Esophagus squamous epithelium (tissue), 5 donors: ENCODE measurements around the gene CDH2. TPM values are rescaled to one million over a fixed set of nuclear protein-coding genes. Genes with fewer than 3 reads are reported as not detected.

Experiments used
- DNase-seq: peaks from one replicate; lab custom pipeline; 2025; lab: John Stamatoyannopoulos, UW
- H3K27ac ChIP-seq, 4 donors: fragments of 200-600 bp; sonication (generic); one replicate each; pipeline ENCODE4 v1.5.1; 2016 to 2019; ENCODE audit warnings: mild to moderate bottlenecking in 1 of 4
- H3K27me3 ChIP-seq, 4 donors: fragments of 200-600 bp; sonication (generic); 1 replicate in 3 of 4; 2 replicates in 1 of 4; pipeline versions ENCODE4 v1.5.1 to v1.6.0; 2017 to 2021; ENCODE audit warnings: antibody characterized with exemption in 1 of 4
- H3K36me3 ChIP-seq, 3 donors: fragments of 200-600 bp; sonication (generic); one replicate each; pipeline ENCODE4 v1.5.1; 2016 to 2019
- H3K4me1 ChIP-seq, 3 donors: fragments of 200-600 bp; sonication (generic); one replicate each; pipeline ENCODE4 v1.5.1; 2017 to 2019
- H3K4me3 ChIP-seq, 4 donors: fragments of 200-600 bp; sonication (generic); 1 replicate in 3 of 4; 2 replicates in 1 of 4; pipeline ENCODE4 v1.5.1; 2016 to 2019; ENCODE audit warnings: mild to moderate bottlenecking in 2 of 4, moderate library complexity in 1 of 4
- H3K9me3 ChIP-seq, 3 donors: fragments of 200-600 bp; sonication (generic); one replicate each; pipeline ENCODE4 v1.5.1; 2016 to 2019
- POLR2A ChIP-seq, 4 donors: fragments of 450-650 bp; IDR thresholded peaks; one replicate each; pipeline ENCODE4 v1.6.1; 2017; ENCODE audit warnings: antibody characterized with exemption in 4 of 4, mild to moderate bottlenecking in 4 of 4, moderate library complexity in 3 of 4
- WGBS, 2 donors: methylation state at CpG; one replicate each; pipeline ENCODE4 v1.1.5; 2018; 5-methylcytosine and 5-hydroxymethylcytosine counted together
- intact Hi-C: fragments of 100-400 bp; cut with DNase I; formaldehyde crosslinking; loops from one replicate; pipeline ENCODE4 v1.15.0; 2022
- total RNA-seq, 4 donors: library from RNA; depleted of rRNA; stranded (reverse); fragments of >200 nt; gene quantifications; one replicate each; pipeline ENCODE4 v1.1.0, GENCODE V29; 2016
- TF ChIP-seq, protein P1 (sequence below), 6 experiments: fragments of 450-650 bp in 4 of 6; fragments of 200-600 bp in 2 of 6; sonication (generic) in 2 of 6; IDR thresholded peaks; one replicate each; pipeline ENCODE4 v1.5.1; 2016 to 2019; ENCODE audit warnings: antibody characterized with exemption in 6 of 6, mild to moderate bottlenecking in 4 of 6, moderate library complexity in 4 of 6
- donor health status: DM: yes; HTN: yes; CAD: no.

Gene CDH2
- total RNA-seq, 4 donors from 2014 or later, result 0.11 to 0.88 (median 0.28) TPM

DNA sequence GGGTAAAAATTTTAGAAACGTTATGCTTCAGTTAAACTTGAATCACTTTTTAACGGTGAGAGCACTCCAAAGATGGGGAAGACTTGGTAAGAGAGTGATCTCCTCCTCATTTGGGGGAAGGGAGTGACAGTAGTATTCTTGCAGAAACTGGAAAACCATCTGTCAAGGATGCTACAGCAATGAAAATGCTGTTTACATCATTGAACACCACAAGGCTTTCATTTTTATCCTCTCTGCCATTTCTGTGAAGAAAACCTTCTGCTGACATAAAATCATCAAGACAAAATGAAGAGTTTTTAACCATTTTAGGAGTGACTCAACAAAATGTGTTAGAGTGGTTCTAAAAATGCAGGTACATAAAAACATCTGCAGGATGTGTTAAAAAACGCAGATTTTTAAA lies 38.1 kb downstream of the CDH2 start:
- H3K27ac ChIP-seq, result no peak overlapping the region
- no peaks in the 10 kb centered on the region for H3K4me1 ChIP-seq
- no peak for DNase-seq
- WGBS, 2 donors, result 65 to 91% methylated on average over 3 of the region's 3 CpGs
- no peak overlapping the region for H3K4me3 ChIP-seq
- no peaks in the 10 kb centered on the region for H3K9me3 ChIP-seq
- no peaks in the 10 kb centered on the region for H3K36me3 ChIP-seq
- no peaks in the 10 kb centered on the region for H3K27me3 ChIP-seq
- intact Hi-C loops, result no loop called here
- TF ChIP-seq POLR2A (IDR thresholded peaks at IDR 0.05), result no peak
- TF ChIP-seq, protein P1, sequence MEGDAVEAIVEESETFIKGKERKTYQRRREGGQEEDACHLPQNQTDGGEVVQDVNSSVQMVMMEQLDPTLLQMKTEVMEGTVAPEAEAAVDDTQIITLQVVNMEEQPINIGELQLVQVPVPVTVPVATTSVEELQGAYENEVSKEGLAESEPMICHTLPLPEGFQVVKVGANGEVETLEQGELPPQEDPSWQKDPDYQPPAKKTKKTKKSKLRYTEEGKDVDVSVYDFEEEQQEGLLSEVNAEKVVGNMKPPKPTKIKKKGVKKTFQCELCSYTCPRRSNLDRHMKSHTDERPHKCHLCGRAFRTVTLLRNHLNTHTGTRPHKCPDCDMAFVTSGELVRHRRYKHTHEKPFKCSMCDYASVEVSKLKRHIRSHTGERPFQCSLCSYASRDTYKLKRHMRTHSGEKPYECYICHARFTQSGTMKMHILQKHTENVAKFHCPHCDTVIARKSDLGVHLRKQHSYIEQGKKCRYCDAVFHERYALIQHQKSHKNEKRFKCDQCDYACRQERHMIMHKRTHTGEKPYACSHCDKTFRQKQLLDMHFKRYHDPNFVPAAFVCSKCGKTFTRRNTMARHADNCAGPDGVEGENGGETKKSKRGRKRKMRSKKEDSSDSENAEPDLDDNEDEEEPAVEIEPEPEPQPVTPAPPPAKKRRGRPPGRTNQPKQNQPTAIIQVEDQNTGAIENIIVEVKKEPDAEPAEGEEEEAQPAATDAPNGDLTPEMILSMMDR (IDR thresholded peaks at IDR 0.05), result no peak

DNA sequence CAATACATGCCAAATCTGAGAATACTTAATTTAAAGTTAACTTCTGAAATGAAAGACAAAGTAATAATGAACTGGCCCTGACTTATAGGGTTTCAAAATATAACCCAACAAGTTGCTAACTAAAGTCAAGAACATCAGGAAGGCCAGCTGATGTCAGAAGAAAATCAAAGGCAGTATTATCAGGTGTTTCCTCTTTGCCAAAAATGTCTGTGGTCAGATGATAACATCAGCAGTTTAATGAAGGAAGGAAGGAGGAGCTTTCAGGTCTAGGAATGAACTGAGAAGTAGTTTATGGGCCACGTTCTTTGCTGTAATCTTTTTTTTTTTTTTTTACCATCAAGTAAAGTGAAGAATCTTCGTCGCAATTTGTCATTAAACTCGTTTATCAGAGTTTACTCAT lies 40.9 kb downstream of the CDH2 start:
- 48 to 61% methylated on average over 4 of the region's 4 CpGs for WGBS, 2 donors
- intact Hi-C loops, result no loop called here
- Histone ChIP-seq H3K36me3 (no peaks in the 10 kb centered on the region), H3K4me1 (no peaks in the 10 kb centered on the region), H3K27me3 (no peaks in the 10 kb centered on the region), H3K4me3 (no peak overlapping the region), H3K27ac (no peak overlapping the region), H3K9me3 (no peaks in the 10 kb centered on the region)
- DNase-seq, result no peak
- TF ChIP-seq POLR2A (IDR thresholded peaks at IDR 0.05), result no peak
- TF ChIP-seq, protein P1 (IDR thresholded peaks at IDR 0.05), result no peak

DNA sequence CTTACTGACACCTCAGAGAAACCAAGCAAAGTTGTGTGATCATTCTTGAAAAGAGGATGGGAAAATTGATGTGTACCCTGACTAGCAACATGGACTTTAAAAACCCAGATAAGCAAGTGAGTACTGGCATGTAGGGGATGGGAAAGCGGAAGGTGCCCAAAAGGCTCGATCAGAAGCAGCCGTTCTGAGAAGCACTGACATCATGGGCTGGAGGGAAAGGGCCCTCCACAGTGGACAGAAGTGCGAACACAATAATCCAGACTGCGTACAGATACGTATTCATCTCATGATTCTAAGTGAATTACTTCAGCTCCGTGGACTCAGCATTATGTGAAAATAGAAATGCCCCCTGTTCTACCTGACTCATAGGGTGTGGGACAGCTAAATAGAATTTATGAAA lies 42.2 kb downstream of the CDH2 start:
- Histone ChIP-seq H3K4me1 (no peaks in the 10 kb centered on the region), H3K9me3 (no peaks in the 10 kb centered on the region), H3K36me3 (no peaks in the 10 kb centered on the region), H3K27ac (no peak overlapping the region), H3K27me3 (no peaks in the 10 kb centered on the region), H3K4me3 (no peak overlapping the region)
- TF ChIP-seq POLR2A (IDR thresholded peaks at IDR 0.05), result no peak
- TF ChIP-seq, protein P1 (IDR thresholded peaks at IDR 0.05), result no peak
- WGBS, 2 donors, result 90 to 92% methylated on average over 7 of the region's 7 CpGs
- DNase-seq, result no peak
- intact Hi-C loops, result no loop called here

DNA sequence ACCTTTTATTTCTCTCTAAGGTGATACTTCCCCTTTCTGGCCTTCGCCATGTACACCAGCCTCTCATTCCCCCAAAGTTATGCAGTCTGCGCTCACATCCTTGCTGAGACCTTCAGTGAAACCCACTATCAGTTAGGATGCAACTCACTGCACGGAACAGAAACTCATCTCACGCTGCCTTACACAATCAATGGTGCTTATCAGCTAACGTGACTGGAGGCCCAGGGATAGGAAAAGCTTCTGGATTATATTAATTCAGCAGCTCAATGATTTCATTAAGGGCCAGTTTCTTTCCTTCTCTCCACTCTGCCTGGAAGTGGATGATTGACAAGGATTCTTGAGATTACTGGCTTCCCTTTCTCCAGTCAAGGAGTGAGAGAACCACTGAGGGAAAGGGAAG lies 44.8 kb downstream of the CDH2 start:
- WGBS, 2 donors, result 78 to 84% methylated on average over 5 of the region's 5 CpGs
- no peak for DNase-seq
- H3K27ac ChIP-seq, result no peak overlapping the region
- H3K9me3 ChIP-seq, result no peaks in the 10 kb centered on the region
- no peaks in the 10 kb centered on the region for H3K4me1 ChIP-seq
- no peak overlapping the region for H3K4me3 ChIP-seq
- intact Hi-C loops, result no loop called here
- H3K27me3 ChIP-seq, result no peaks in the 10 kb centered on the region
- no peaks in the 10 kb centered on the region for H3K36me3 ChIP-seq
- TF ChIP-seq, protein P1 (IDR thresholded peaks at IDR 0.05), result no peak
- TF ChIP-seq POLR2A (IDR thresholded peaks at IDR 0.05), result no peak

DNA sequence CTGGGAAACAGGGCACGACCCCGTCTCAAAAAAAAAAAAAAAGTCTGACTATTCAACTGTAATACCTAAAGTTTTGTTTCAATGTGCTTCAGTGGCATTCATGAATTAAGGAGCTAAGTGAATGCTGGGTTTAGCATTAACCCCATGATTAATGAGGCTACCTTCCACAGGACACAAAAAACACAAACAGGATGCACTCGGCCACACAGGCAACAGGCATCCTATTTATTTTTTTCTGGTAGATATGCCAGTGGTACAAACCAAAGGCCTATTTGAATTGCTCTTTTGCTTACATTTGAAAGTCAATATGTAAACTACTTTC lies 48.3 kb downstream of the CDH2 start:
- H3K4me1 ChIP-seq, result no peaks in the 10 kb centered on the region
- intact Hi-C loops, result no loop called here
- H3K4me3 ChIP-seq, result no peak overlapping the region
- DNase-seq, result no peak
- no peaks in the 10 kb centered on the region for H3K27me3 ChIP-seq
- WGBS, 2 donors, result 75 to 86% methylated on average over 3 of the region's 3 CpGs
- H3K27ac ChIP-seq, result no peak overlapping the region
- no peaks in the 10 kb centered on the region for H3K9me3 ChIP-seq
- H3K36me3 ChIP-seq, result no peaks in the 10 kb centered on the region
- no peak for TF ChIP-seq POLR2A (IDR thresholded peaks at IDR 0.05)
- TF ChIP-seq, protein P1 (IDR thresholded peaks at IDR 0.05), result no peak
